HepG2 (cell line): ENCODE data around the gene PACS2. TPM values are rescaled to one million over a fixed set of nuclear protein-coding genes. Genes with fewer than 3 reads are reported as not detected.

ENCODE experiments used
- ATAC-seq: fragments of 200-7000 bp; cut with Tn5 transposase; 3 replicates; pipeline ENCODE4 v1.9.1; 2020; ENCODE audit warnings: mild to moderate bottlenecking, moderate library complexity
- BruUV-seq: library from RNA; stranded (reverse); fragments of 400-500 nt; replicated peaks from 2 replicates; lab custom pipeline; 2021; lab: Mats Ljungman, UMichigan
- CTCF ChIA-PET: fragments of 300-600 bp; formaldehyde crosslinking; extraction: SDS; loops from one replicate; lab custom pipeline; 2021; ENCODE audit warnings: low total read pairs, inconsistent platforms, low intra/inter-chr PET ratio; lab: Yijun Ruan, JAX
- POLR2A ChIA-PET: fragments of 350-600 bp; sonication (Branson Sonifier 250); formaldehyde crosslinking; loops from one replicate; lab custom pipeline; 2020; ENCODE audit warnings: antibody characterized with exemption, inconsistent platforms; lab: Yijun Ruan, JAX
- DNase-seq: peaks from one replicate; pipeline ENCODE4 v3.0.0-alpha.2; 2015; ENCODE audit warnings: low spot score
- FAIRE-seq: peaks from 3 replicates; lab custom pipeline; 2011; peaks lifted over from hg19 to GRCh38; lab: Jason Lieb, UNC
- H2AFZ ChIP-seq: one replicate; pipeline ENCODE4 v1.6.1; 2011; ENCODE audit warnings: low read length, inconsistent platforms
- H3K27ac ChIP-seq: fragments of 300-600 bp; 3 replicates; pipeline ENCODE4 v1.8.0; 2011; ENCODE audit warnings: mixed run types, mild to moderate bottlenecking, mixed read lengths, low read length, inconsistent platforms; ENCODE audit not compliant: insufficient read depth; ENCODE audit errors: extremely low read length
- H3K27me3 ChIP-seq, 2 experiments: fragments of 200-600 bp in 1 of 2; 2 replicates in 1 of 2; 3 replicates in 1 of 2; pipeline versions ENCODE4 v1.6.0 to v1.8.0; 2011; ENCODE audit warnings: low read length in 2 of 2, mild to moderate bottlenecking in 2 of 2, moderate library complexity in 2 of 2, inconsistent platforms in 1 of 2; ENCODE audit not compliant: insufficient read depth in 2 of 2, control insufficient read depth in 1 of 2
- H3K36me3 ChIP-seq, 2 experiments: fragments of 200-600 bp in 1 of 2; replicated peaks in 1 of 2; 2 replicates in 1 of 2; 3 replicates in 1 of 2; pipeline versions ENCODE4 v1.5.1 to v1.8.0; 2011; ENCODE audit warnings: low read length in 2 of 2, inconsistent platforms in 1 of 2; ENCODE audit not compliant: insufficient read depth in 2 of 2, control insufficient read depth in 1 of 2
- H3K4me1 ChIP-seq: 2 replicates; pipeline ENCODE4 v1.5.1; 2012; ENCODE audit warnings: low read length, inconsistent platforms; ENCODE audit not compliant: insufficient read depth
- H3K4me2 ChIP-seq: 2 replicates; pipeline ENCODE4 v1.6.0; 2011; ENCODE audit warnings: low read depth, low read length, inconsistent platforms
- H3K4me3 ChIP-seq, 3 experiments: fragments of 200-600 bp in 1 of 3; sonication (generic), shearing (Covaris generic) in 1 of 3; replicated peaks in 1 of 3; 2 replicates each; pipeline ENCODE4 v1.5.1; 2011 to 2016; ENCODE audit warnings: low read length in 3 of 3, inconsistent platforms in 2 of 3, low read depth in 2 of 3, mild to moderate bottlenecking in 2 of 3, control low read depth in 1 of 3, mixed read lengths in 1 of 3; ENCODE audit not compliant: insufficient read depth in 1 of 3
- H3K79me2 ChIP-seq: one replicate; pipeline ENCODE4 v1.6.1; 2011; ENCODE audit warnings: low read length, inconsistent platforms; ENCODE audit not compliant: insufficient read depth
- H3K9ac ChIP-seq: 2 replicates; pipeline ENCODE4 v1.6.0; 2011; ENCODE audit warnings: mild to moderate bottlenecking, low read depth, low read length, inconsistent platforms; ENCODE audit not compliant: insufficient read depth
- H3K9me3 ChIP-seq: 2 replicates; pipeline ENCODE4 v1.5.1; 2012; ENCODE audit warnings: mild to moderate bottlenecking, low read length
- H4K20me1 ChIP-seq: 2 replicates; pipeline ENCODE4 v1.6.0; 2011; ENCODE audit warnings: inconsistent platforms, mild to moderate bottlenecking, low read length, moderate library complexity; ENCODE audit not compliant: insufficient read depth
- AGO2 ChIP-seq: fragments of 200-400 bp; formaldehyde crosslinking; optimal IDR thresholded peaks from 2 replicates; pipeline ENCODE3; 2017; ENCODE audit warnings: mild to moderate bottlenecking, low read depth, low read length, moderate library complexity
- AKAP8 ChIP-seq: sonication (generic); formaldehyde crosslinking; IDR thresholded peaks from 2 replicates; pipeline ENCODE4 v1.5.1; 2020; ENCODE audit warnings: mild to moderate bottlenecking, missing genetic modification reagents
- CCDC6 ChIP-seq: sonication (generic); formaldehyde crosslinking; IDR thresholded peaks from 2 replicates; pipeline ENCODE4 v1.8.1; 2022; ENCODE audit warnings: mild to moderate bottlenecking, missing genetic modification reagents, moderate library complexity
- GABPA ChIP-seq, 2 experiments: IDR thresholded peaks; 2 replicates each; pipeline ENCODE4 v1.6.1; 2011 to 2016; ENCODE audit warnings: low read depth in 2 of 2, low read length in 1 of 2, missing biosample characterization in 1 of 2, missing genetic modification characterization in 1 of 2
- GTF2F1 ChIP-seq: fragments of 150-350 bp; IDR thresholded peaks from 2 replicates; pipeline ENCODE4 v1.6.1; 2014; ENCODE audit warnings: low read length
- HNF4A ChIP-seq: sonication (generic); formaldehyde crosslinking; IDR thresholded peaks from 2 replicates; pipeline ENCODE4 v1.4.0; 2020; ENCODE audit warnings: missing genetic modification reagents
- RBFOX2 ChIP-seq: fragments of 200-400 bp; formaldehyde crosslinking; IDR thresholded peaks from 2 replicates; pipeline ENCODE4 v1.6.1; 2017; ENCODE audit warnings: low read depth, mild to moderate bottlenecking, low read length
- RBM22 ChIP-seq: fragments of 200-400 bp; formaldehyde crosslinking; optimal IDR thresholded peaks from 2 replicates; pipeline ENCODE3; 2017; ENCODE audit warnings: mild to moderate bottlenecking, low read length, moderate library complexity
- ZNF776 ChIP-seq: sonication (generic); formaldehyde crosslinking; IDR thresholded peaks from 2 replicates; pipeline ENCODE4 v1.4.0; 2020; ENCODE audit warnings: mild to moderate bottlenecking, missing genetic modification reagents
- WGBS: methylation state at CpG from one replicate; pipeline ENCODE4 v1.1.6; 2017; ENCODE audit warnings: low lambda C conversion rate; 5-methylcytosine and 5-hydroxymethylcytosine counted together
- in situ Hi-C: cut with HindIII; loops from 2 replicates; pipeline ENCODE4 v1.10.0; 2017; ENCODE audit warnings: low pct_unique_long_range_greater_than_20kb; ENCODE audit not compliant: extremely low pct_ligation_motif_present
- intact Hi-C: fragments of 100-400 bp; cut with micrococcal nuclease; formaldehyde crosslinking; loops from one replicate; pipeline ENCODE4 v1.10.0; 2022; ENCODE audit not compliant: unreplicated experiment
- polyA plus RNA-seq, 8 experiments: library from polyadenylated mRNA; depleted of rRNA in 3 of 8; stranded (reverse) in 7 of 8; unstranded in 1 of 8; fragments of >200 nt; fragmentation: Illumina TruSeq in 4 of 8; extraction: Trizol in 4 of 8; gene quantifications; 2 replicates each; pipeline versions ENCODE4 v1.2.1 to v1.2.3, GENCODE V29; 2011 to 2016; ENCODE audit warnings: low read depth in 4 of 8, missing spikeins in 1 of 8, mixed read lengths in 1 of 8; ENCODE audit not compliant: insufficient read depth in 1 of 8
- total RNA-seq, 5 experiments: library from RNA; depleted of rRNA; stranded (reverse); fragments of >200 nt; fragmentation: Illumina TruSeq; extraction: Trizol; gene quantifications; 2 replicates each; pipeline ENCODE4 v1.2.3, GENCODE V29; 2016; ENCODE audit warnings: low read depth in 1 of 5
- TF ChIP-seq, protein P1 (sequence below): sonication (generic); formaldehyde crosslinking; IDR thresholded peaks from 2 replicates; pipeline ENCODE4 v1.5.1; 2020; ENCODE audit warnings: mild to moderate bottlenecking, missing genetic modification reagents, borderline replicate concordance
- TF ChIP-seq, protein P2 (sequence below): sonication (generic); formaldehyde crosslinking; IDR thresholded peaks from 2 replicates; pipeline ENCODE4 v1.4.0; 2020; ENCODE audit warnings: missing genetic modification reagents
- TF ChIP-seq, protein P3 (sequence below): sonication (generic); formaldehyde crosslinking; IDR thresholded peaks from 2 replicates; pipeline ENCODE4 v1.8.0; 2022; ENCODE audit warnings: missing genetic modification reagents, low read depth, mild to moderate bottlenecking, borderline replicate concordance

PACS2 gene
- total and polyA plus RNA-seq, 2 of the 13 experiments (the other 11 are each of a cell fraction or from before 2014, with no cell fraction given), result 23.6 to 27.6 TPM

DNA sequence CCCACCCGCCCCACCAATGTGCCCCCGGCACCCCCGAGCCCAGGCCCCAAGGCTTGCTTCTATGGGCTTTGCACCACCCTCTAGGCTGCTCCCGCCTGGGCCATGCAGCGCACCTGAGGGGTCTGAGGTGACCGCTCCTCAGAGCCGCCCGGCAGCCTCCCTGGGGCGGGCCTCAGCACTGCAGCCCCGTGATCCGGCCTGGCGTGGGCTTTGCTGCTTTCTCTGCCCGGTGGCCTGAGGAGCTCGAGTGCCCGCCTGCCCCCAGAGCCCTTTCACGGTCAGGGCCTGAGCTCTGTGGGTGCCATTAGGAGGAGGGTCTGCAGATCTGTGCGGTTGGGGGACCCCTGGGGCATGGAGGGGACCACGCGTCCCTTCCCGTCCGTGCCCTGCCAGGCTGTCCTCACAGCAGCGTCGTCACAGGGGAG, 111.3 kb downstream of the PACS2 start:
- H3K4me2 ChIP-seq, result no peak overlapping the region
- no TSS peak for BruUV-seq
- peaks cover 53% of the 10 kb centered on the region for H3K79me2 ChIP-seq
- 90% methylated on average over 2 of the region's 23 CpGs for WGBS
- DNase-seq (no peak), ATAC-seq (no peak), FAIRE-seq (no peak)
- POLR2A ChIA-PET, result no interaction called here
- no peak; the same call in 1 of the 2 replicates for TF ChIP-seq AKAP8 (CRISPR knock-in tag)
- TF ChIP-seq, protein P1, sequence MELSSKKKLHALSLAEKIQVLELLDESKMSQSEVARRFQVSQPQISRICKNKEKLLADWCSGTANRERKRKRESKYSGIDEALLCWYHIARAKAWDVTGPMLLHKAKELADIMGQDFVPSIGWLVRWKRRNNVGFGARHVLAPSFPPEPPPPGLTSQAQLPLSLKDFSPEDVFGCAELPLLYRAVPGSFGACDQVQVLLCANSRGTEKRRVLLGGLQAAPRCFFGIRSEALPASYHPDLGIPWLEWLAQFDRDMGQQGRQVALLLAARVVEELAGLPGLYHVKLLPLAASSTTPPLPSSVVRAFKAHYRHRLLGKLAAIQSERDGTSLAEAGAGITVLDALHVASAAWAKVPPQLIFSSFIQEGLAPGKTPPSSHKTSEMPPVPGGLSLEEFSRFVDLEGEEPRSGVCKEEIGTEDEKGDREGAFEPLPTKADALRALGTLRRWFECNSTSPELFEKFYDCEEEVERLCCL (CRISPR knock-in tag), result no peak
- peak; percentile 59; the same call in 1 of the 2 replicates for TF ChIP-seq RBFOX2
- TF ChIP-seq GABPA (IDR thresholded peaks at IDR 0.05; ENCODE audit: low read depth, low read length), result no peak
- TF ChIP-seq GABPA (CRISPR knock-in tag; IDR thresholded peaks at IDR 0.05; ENCODE audit: low read depth), result no peak
- H3K9ac ChIP-seq, result no peak overlapping the region
- H3K36me3 ChIP-seq, result peaks cover 3 to 23% of the 10 kb centered on the region in 2 experiments; a peak in 3 of 5 replicates
- CTCF ChIA-PET, result no interaction called here
- in situ Hi-C loops (no loop called here), intact Hi-C loops (no loop called here)
- 0 out of 2 replicates have a peak, but pooled peaks cover 5% of the 10 kb centered on the region for H4K20me1 ChIP-seq
- peaks cover 28% of the 10 kb centered on the region for H3K4me1 ChIP-seq
- H3K27ac ChIP-seq, result no peak overlapping the region
- no peak overlapping the region for H3K4me3 ChIP-seq
- H3K9me3 ChIP-seq, result no peaks in the 10 kb centered on the region
- no peak overlapping the region for H2AFZ ChIP-seq
- H3K27me3 ChIP-seq, result no peaks in the 10 kb centered on the region

DNA sequence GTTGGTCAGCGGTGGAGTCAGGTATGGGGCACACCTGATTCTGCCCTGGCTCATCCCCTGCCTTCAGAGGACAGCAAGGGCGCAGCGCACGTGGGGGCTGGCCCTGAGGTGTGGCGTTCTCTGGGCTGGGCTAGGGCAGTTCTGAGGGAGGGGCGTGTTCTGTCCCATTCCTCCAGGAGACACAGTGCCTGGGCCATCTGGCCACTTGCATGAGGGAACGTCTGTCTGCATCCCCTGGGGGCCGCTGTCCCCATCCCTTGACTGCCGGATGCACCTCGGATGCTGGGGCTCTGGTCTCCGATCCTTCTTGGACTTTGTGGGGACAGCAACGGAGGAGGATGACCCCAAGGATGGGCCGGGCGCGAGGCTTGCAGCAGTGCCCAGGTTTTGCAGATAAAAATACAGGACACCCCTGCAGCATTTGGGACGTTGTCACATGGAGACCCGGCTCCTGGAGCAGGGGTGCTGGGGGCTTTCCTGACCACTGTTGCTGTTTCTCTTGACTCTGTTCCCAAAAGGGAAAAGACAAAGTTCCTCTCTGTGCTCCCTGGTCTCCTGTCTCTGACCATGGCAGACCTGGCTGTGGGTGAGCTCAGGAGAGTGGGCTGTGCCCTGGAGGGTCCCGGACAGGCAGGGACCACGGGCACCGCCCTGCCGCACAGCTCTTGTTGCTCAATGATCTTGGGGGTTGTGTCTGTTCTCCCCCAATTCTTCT, 112.0 kb downstream of the PACS2 start:
- in situ Hi-C loops (no loop called here), intact Hi-C loops (no loop called here)
- no peak for FAIRE-seq
- POLR2A ChIA-PET, result no interaction called here
- peaks cover 4 to 25% of the 10 kb centered on the region in 2 experiments; a peak in 3 of 5 replicates for H3K36me3 ChIP-seq
- DNase-seq, result no peak
- no peak overlapping the region for H3K27ac ChIP-seq
- H2AFZ ChIP-seq, result no peak overlapping the region
- no peak overlapping the region for H3K4me2 ChIP-seq
- H3K27me3 ChIP-seq, result no peaks in the 10 kb centered on the region
- H3K4me1 ChIP-seq, result peaks cover 28% of the 10 kb centered on the region
- CTCF ChIA-PET, result no interaction called here
- no peaks in the 10 kb centered on the region for H3K9me3 ChIP-seq
- H4K20me1 ChIP-seq, result 0 out of 2 replicates have a peak, but pooled peaks cover 5% of the 10 kb centered on the region
- H3K79me2 ChIP-seq, result peaks cover 45% of the 10 kb centered on the region
- WGBS, result 98% methylated on average over 14 of the region's 21 CpGs
- BruUV-seq, result no TSS peak
- TF ChIP-seq, protein P2, sequence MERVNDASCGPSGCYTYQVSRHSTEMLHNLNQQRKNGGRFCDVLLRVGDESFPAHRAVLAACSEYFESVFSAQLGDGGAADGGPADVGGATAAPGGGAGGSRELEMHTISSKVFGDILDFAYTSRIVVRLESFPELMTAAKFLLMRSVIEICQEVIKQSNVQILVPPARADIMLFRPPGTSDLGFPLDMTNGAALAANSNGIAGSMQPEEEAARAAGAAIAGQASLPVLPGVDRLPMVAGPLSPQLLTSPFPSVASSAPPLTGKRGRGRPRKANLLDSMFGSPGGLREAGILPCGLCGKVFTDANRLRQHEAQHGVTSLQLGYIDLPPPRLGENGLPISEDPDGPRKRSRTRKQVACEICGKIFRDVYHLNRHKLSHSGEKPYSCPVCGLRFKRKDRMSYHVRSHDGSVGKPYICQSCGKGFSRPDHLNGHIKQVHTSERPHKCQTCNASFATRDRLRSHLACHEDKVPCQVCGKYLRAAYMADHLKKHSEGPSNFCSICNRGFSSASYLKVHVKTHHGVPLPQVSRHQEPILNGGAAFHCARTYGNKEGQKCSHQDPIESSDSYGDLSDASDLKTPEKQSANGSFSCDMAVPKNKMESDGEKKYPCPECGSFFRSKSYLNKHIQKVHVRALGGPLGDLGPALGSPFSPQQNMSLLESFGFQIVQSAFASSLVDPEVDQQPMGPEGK, result no peak
- TF ChIP-seq AKAP8 (CRISPR knock-in tag) (0 out of 2 replicates have a peak, but pooled peaks have one; percentile 60), HNF4A (CRISPR knock-in tag) (no peak), GTF2F1 (no peak), ZNF776 (no peak), AGO2 (peak; percentile 60), RBM22 (peak; percentile 72), RBFOX2 (0 out of 2 replicates have a peak, but pooled peaks have one; percentile 42), CCDC6 (CRISPR knock-in tag) (no peak)
- TF ChIP-seq, protein P3, sequence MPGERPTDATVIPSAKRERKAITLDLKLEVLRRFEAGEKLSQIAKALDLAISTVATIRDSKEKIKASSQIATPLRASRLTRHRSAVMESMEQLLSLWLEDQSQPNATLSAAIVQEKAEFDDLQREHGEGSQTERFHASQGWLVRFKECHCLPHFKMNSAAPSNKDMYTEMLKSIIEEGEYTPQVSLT (CRISPR knock-in tag), result no peak
- H3K4me3 ChIP-seq, result no peak overlapping the region
- ATAC-seq, result no peak
- no peak overlapping the region for H3K9ac ChIP-seq
